Measurements from ENCODE around the gene POTEI.
"Not testable (repeated sequence)": the region's sequence is repeated elsewhere in the genome, so short reads cannot be mapped to it uniquely, and the experiment has no call there.

POTEI gene

GRCh38 chr2:130491073-130491472 is 18.1 kb downstream of the POTEI start:
- not testable (repeated sequence) for DNase-seq (ENCODE audit: low read depth in 3 of 3, low spot score in 1 of 3)

- DNase-seq (ENCODE audit: low read depth in 3 of 3, low spot score in 1 of 3), result not testable (repeated sequence)
Measured at GRCh38 chr2:130455413-130455812, 53.7 kb downstream of the POTEI start.

GRCh38 chr2:130454712-130455083 is 54.4 kb downstream of the POTEI start:
- DNase-seq (ENCODE audit: low read depth in 3 of 3, low spot score in 1 of 3), result not testable (repeated sequence)

- not testable (repeated sequence) for DNase-seq (ENCODE audit: low read depth in 3 of 3, low spot score in 1 of 3)
Measured at GRCh38 chr2:130453955-130454711, 55.0 kb downstream of the POTEI start.

- DNase-seq (ENCODE audit: low read depth in 3 of 3, low spot score in 1 of 3), result not testable (repeated sequence)
Measured at GRCh38 chr2:130452897-130453296, 56.2 kb downstream of the POTEI start.

GRCh38 chr2:130451823-130452222 is 57.3 kb downstream of the POTEI start:
- not testable (repeated sequence) for DNase-seq (ENCODE audit: low read depth in 3 of 3, low spot score in 1 of 3)

- not testable (repeated sequence) for DNase-seq (ENCODE audit: low read depth in 3 of 3, low spot score in 1 of 3)
Measured at GRCh38 chr2:130451278-130451677, 57.9 kb downstream of the POTEI start.

- DNase-seq (ENCODE audit: low read depth in 3 of 3, low spot score in 1 of 3), result not testable (repeated sequence)
Measured at GRCh38 chr2:130450366-130450765, 58.8 kb downstream of the POTEI start.

GRCh38 chr2:130427631-130428030 is 81.5 kb downstream of the POTEI start:
- peak in 1 of 3 donors; percentile 0 for DNase-seq (ENCODE audit: low read depth in 3 of 3, low spot score in 1 of 3)

GRCh38 chr2:130418845-130419244 is 90.3 kb downstream of the POTEI start:
- DNase-seq (ENCODE audit: low read depth in 3 of 3, low spot score in 1 of 3), result not testable (repeated sequence)

GRCh38 chr2:130416693-130417092 is 92.4 kb downstream of the POTEI start:
- not testable (repeated sequence) for DNase-seq (ENCODE audit: low read depth in 3 of 3, low spot score in 1 of 3)
